Kidney epithelial cell (primary cell): ENCODE results near the gene RUNX1. TPM values are rescaled to one million over a fixed set of nuclear protein-coding genes. Genes with fewer than 3 reads are reported as not detected.

Experiments
- DNase-seq: peaks from one replicate; pipeline ENCODE4 v3.0.0-alpha.2; 2010; ENCODE audit warnings: low read depth
- H3K27me3 ChIP-seq: 2 replicates; pipeline ENCODE4 v1.6.0; 2011; ENCODE audit warnings: low read length; ENCODE audit not compliant: control insufficient read depth, insufficient read depth
- H3K36me3 ChIP-seq: 2 replicates; pipeline ENCODE4 v1.5.1; 2011; ENCODE audit warnings: low read length; ENCODE audit not compliant: control insufficient read depth, insufficient read depth
- H3K4me3 ChIP-seq: 2 replicates; pipeline ENCODE4 v1.5.1; 2011; ENCODE audit warnings: low read depth, mild to moderate bottlenecking, control low read depth, low read length
- total RNA-seq: library from RNA; depleted of rRNA; stranded (reverse); fragments of >200 nt; gene quantifications from 2 replicates; pipeline ENCODE4 v1.2.3, GENCODE V29; 2015
- TF ChIP-seq, protein P1 (sequence below): IDR thresholded peaks from 2 replicates; pipeline ENCODE4 v1.5.1; 2011; ENCODE audit warnings: mild to moderate bottlenecking, moderate library complexity, low read length, control low read depth, inconsistent platforms; ENCODE audit not compliant: insufficient read depth, poor library complexity, severe bottlenecking

Gene RUNX1
- total RNA-seq, 1 donor from 2014 or later = 43.0 TPM

DNA sequence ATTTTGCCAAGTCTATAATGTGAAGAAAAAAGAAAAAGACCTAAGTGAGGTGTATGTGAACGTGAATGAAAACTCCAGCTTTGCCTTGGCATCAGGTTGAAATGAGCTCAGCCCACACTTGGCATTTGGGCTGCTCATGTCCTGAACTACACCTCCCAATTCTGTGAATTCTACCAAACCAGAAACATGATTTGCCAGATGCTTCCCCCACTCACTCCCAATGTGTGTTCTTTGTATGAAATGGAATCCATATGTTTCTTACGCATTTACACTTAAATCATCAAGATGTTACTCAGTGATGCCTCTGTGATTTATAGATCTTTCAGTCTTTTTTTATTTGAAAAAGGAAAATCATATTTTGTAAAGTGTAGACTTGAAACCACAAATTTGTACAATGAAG is 32.8 kb upstream of the RUNX1 start:
- no peak for DNase-seq
- no peak overlapping the region for H3K4me3 ChIP-seq
- no peaks in the 10 kb centered on the region for H3K36me3 ChIP-seq
- TF ChIP-seq, protein P1, sequence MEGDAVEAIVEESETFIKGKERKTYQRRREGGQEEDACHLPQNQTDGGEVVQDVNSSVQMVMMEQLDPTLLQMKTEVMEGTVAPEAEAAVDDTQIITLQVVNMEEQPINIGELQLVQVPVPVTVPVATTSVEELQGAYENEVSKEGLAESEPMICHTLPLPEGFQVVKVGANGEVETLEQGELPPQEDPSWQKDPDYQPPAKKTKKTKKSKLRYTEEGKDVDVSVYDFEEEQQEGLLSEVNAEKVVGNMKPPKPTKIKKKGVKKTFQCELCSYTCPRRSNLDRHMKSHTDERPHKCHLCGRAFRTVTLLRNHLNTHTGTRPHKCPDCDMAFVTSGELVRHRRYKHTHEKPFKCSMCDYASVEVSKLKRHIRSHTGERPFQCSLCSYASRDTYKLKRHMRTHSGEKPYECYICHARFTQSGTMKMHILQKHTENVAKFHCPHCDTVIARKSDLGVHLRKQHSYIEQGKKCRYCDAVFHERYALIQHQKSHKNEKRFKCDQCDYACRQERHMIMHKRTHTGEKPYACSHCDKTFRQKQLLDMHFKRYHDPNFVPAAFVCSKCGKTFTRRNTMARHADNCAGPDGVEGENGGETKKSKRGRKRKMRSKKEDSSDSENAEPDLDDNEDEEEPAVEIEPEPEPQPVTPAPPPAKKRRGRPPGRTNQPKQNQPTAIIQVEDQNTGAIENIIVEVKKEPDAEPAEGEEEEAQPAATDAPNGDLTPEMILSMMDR = no peak
- no peaks in the 10 kb centered on the region for H3K27me3 ChIP-seq

DNA sequence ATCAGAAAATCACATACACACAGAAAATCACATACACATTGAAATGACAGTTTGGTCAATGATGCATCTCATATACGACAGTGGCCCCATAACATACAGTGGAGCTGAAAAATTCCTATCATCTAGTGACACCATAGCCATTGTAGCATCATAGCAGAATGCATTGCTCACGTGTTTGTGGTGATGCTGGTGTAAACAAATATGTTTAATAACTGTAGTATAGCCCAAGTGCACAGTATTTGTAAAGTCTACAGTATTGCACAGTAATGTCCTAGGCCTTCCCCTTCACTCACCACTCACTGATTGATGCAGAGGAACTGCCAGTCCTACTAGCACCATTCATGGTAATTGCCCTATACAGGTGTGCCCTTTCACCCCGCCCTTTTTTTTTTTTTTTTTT is 30.1 kb upstream of the RUNX1 start:
- H3K36me3 ChIP-seq = no peaks in the 10 kb centered on the region
- TF ChIP-seq, protein P1 = no peak

DNA sequence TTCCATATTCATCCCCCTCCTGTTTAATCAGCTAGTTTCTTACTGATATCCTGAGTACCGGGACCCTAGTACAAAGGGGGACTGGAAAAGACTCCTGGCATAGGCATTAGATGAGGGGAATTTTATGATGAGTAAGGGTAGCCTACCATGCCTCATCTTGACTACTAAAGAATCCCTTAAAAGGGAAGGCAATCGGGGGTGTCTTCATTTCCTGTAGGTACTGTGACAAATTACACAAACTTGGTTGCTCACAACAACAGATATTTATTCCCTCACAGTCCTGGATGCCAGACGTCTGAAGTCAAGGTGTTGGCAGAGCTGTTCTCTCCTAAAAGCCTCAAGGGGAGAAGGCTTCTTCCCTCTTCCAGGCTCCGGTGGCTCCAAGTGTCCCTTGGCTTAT is 28.9 kb upstream of the RUNX1 start:
- no peak for DNase-seq
- TF ChIP-seq, protein P1 = no peak
- H3K36me3 ChIP-seq = no peaks in the 10 kb centered on the region
- no peaks in the 10 kb centered on the region for H3K27me3 ChIP-seq
- H3K4me3 ChIP-seq = no peak overlapping the region

More for the DNA sequence above, 30.1 kb upstream of the RUNX1 start:
- Histone ChIP-seq H3K4me3 (no peak overlapping the region), H3K27me3 (no peaks in the 10 kb centered on the region)
- no peak for DNase-seq

DNA sequence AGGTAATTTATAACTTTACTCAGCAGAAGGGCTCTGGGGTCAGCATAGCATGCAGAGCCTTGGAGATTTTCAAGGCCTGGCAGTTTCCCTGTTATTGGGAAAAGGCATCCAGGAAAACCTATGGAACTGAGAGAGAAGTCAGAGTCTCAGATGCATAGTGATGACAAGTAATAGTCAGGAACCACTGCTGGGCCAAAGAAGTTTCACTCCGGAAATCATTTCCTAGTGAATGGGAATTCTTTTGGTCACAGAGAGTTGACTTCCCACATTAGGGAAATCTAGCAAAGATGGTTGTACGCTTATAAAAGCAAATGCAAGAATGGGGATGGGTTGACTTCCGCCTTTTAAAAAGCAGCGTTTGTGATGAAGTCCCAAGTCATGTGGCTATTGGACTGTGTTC is 28.4 kb upstream of the RUNX1 start:
- TF ChIP-seq, protein P1 = no peak
- no peak for DNase-seq
- H3K36me3 ChIP-seq = no peaks in the 10 kb centered on the region
- H3K4me3 ChIP-seq = no peak overlapping the region
- H3K27me3 ChIP-seq = no peaks in the 10 kb centered on the region

DNA sequence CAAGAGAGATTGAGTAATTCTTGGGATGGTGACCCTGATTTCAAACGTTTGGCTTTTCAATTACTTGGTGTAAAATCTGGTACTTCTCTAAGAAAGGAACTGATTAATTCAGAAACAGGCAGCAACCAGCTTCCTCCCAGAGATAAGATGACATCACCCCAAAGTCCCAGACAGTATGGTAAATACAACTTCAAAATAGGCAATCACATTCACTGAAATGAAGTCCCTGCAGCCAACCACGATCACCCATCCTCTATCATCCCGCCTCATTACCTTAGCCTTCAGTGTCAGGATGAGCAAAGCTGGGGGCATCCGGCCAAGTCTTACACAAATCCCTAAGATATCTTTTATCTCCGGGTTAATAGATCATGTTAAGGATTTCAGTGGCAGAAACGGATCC is 26.4 kb upstream of the RUNX1 start:
- DNase-seq = no peak
- H3K4me3 ChIP-seq = no peak overlapping the region
- TF ChIP-seq, protein P1 = no peak
- no peaks in the 10 kb centered on the region for H3K27me3 ChIP-seq
- H3K36me3 ChIP-seq = no peaks in the 10 kb centered on the region

DNA sequence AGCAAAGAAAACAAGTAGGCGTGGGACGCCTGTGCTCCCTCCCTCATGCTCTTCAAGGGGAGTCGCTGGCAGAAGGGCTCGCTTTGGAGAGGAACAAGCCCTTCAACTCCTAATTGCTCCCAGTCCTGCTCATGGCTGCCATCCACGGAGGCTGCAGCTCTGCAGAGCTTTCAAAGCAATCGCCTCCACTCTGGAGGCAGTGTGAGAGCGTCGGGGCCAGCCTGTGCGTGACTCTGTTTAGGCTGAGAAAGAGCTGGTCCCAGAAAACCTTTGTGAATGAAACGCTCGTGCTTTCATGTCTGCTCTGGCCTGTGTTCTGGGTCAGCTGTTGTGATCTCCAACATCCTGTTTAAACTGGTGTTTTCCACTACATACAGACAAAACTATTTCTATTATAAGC is 23.9 kb upstream of the RUNX1 start:
- no peak for DNase-seq
- H3K36me3 ChIP-seq = no peaks in the 10 kb centered on the region
- no peaks in the 10 kb centered on the region for H3K27me3 ChIP-seq
- TF ChIP-seq, protein P1 = no peak
- H3K4me3 ChIP-seq = no peak overlapping the region
